IMR-90 (cell line): ENCODE results near the gene NDUFS2. TPM values are rescaled to one million over a fixed set of nuclear protein-coding genes. Genes with fewer than 3 reads are reported as not detected.

ENCODE experiments used
- ATAC-seq: fragments of 200-7000 bp; cut with Tn5 transposase; 2 replicates; pipeline ENCODE4 v1.9.1; 2020; ENCODE audit warnings: low read depth, mild to moderate bottlenecking, moderate library complexity
- BruUV-seq: library from RNA; stranded (reverse); fragments of 400-500 nt; replicated peaks from 2 replicates; lab custom pipeline; 2021; lab: Mats Ljungman, UMichigan
- CTCF ChIA-PET: fragments of 300-600 bp; formaldehyde crosslinking; extraction: SDS; loops from one replicate; lab custom pipeline; 2021; ENCODE audit warnings: antibody characterized with exemption; lab: Yijun Ruan, JAX
- POLR2A ChIA-PET: fragments of 300-600 bp; sonication (Branson Sonifier 250); formaldehyde crosslinking; loops from one replicate; lab custom pipeline; 2022; ENCODE audit warnings: antibody characterized with exemption; ENCODE audit not compliant: unreplicated experiment; lab: Charles Lee
- DNase-seq: peaks from one replicate; pipeline ENCODE4 v3.0.0; 2013
- H2AFZ ChIP-seq: replicated peaks from 2 replicates; pipeline ENCODE3; 2013; ENCODE audit warnings: low read length, mild to moderate bottlenecking; ENCODE audit not compliant: poor library complexity
- H2AK5ac ChIP-seq: 2 replicates; pipeline ENCODE4 v1.6.1; 2013; ENCODE audit warnings: low read depth, low read length, inconsistent platforms
- H2AK9ac ChIP-seq: replicated peaks from 2 replicates; pipeline ENCODE3; 2013; ENCODE audit warnings: mild to moderate bottlenecking, low read depth, low read length, moderate library complexity; ENCODE audit not compliant: poor library complexity
- H2BK120ac ChIP-seq: 2 replicates; pipeline ENCODE4 v1.6.1; 2013; ENCODE audit warnings: low read depth, low read length, inconsistent platforms
- H2BK15ac ChIP-seq: 3 replicates; pipeline ENCODE4 v1.6.1; 2013; ENCODE audit warnings: low read depth, low read length, inconsistent platforms
- H2BK20ac ChIP-seq: 2 replicates; pipeline ENCODE4 v1.6.1; 2013; ENCODE audit warnings: low read depth, mild to moderate bottlenecking, inconsistent platforms, low read length, moderate library complexity
- H2BK5ac ChIP-seq: 2 replicates; pipeline ENCODE4 v1.6.1; 2013; ENCODE audit warnings: mild to moderate bottlenecking, low read depth, low read length, inconsistent platforms; ENCODE audit not compliant: poor library complexity, severe bottlenecking
- H3K14ac ChIP-seq: replicated peaks from 2 replicates; pipeline ENCODE4 v1.6.1; 2013; ENCODE audit warnings: low read depth, low read length, inconsistent platforms
- H3K18ac ChIP-seq: 2 replicates; pipeline ENCODE4 v1.6.1; 2013; ENCODE audit warnings: low read depth, low read length, control low read depth
- H3K23ac ChIP-seq: 2 replicates; pipeline ENCODE4 v1.6.1; 2013; ENCODE audit warnings: low read depth, low read length, inconsistent platforms
- H3K27ac ChIP-seq: 2 replicates; pipeline ENCODE4 v1.5.1; 2013; ENCODE audit warnings: mild to moderate bottlenecking, control low read depth, low read length; ENCODE audit not compliant: insufficient read depth
- H3K27me3 ChIP-seq: 2 replicates; pipeline ENCODE4 v1.6.1; 2013; ENCODE audit warnings: low read length; ENCODE audit not compliant: control insufficient read depth, insufficient read depth
- H3K36me3 ChIP-seq: 2 replicates; pipeline ENCODE4 v1.6.1; 2013; ENCODE audit warnings: low read length, mixed read lengths; ENCODE audit not compliant: control insufficient read depth, insufficient read depth
- H3K4ac ChIP-seq: 2 replicates; pipeline ENCODE4 v1.6.1; 2013; ENCODE audit warnings: low read depth, low read length, inconsistent platforms
- H3K4me1 ChIP-seq: 2 replicates; pipeline ENCODE4 v1.6.1; 2013; ENCODE audit warnings: low read length, mixed read lengths; ENCODE audit not compliant: control insufficient read depth, insufficient read depth
- H3K4me2 ChIP-seq: 2 replicates; pipeline ENCODE4 v1.6.1; 2013; ENCODE audit warnings: low read depth, mild to moderate bottlenecking, control low read depth, low read length, moderate library complexity
- H3K4me3 ChIP-seq: 2 replicates; pipeline ENCODE4 v1.5.1; 2013; ENCODE audit warnings: low read depth, mild to moderate bottlenecking, control low read depth, low read length, moderate library complexity; ENCODE audit not compliant: insufficient read depth
- H3K56ac ChIP-seq: 2 replicates; pipeline ENCODE4 v1.6.1; 2013; ENCODE audit warnings: low read length, inconsistent platforms; ENCODE audit not compliant: insufficient read depth; ENCODE audit errors: extremely low read depth
- H3K79me1 ChIP-seq, 2 experiments: 2 replicates each; pipeline ENCODE4 v1.6.1; 2013; ENCODE audit warnings: low read length in 2 of 2, inconsistent platforms in 1 of 2, low read depth in 1 of 2
- H3K9ac ChIP-seq: 2 replicates; pipeline ENCODE4 v1.6.1; 2013; ENCODE audit warnings: low read depth, low read length, control low read depth
- H3K9me1 ChIP-seq: 2 replicates; pipeline ENCODE4 v1.6.1; 2013; ENCODE audit warnings: low read length, inconsistent platforms; ENCODE audit not compliant: insufficient read depth
- H3K9me3 ChIP-seq: 2 replicates; pipeline ENCODE4 v1.6.1; 2013; ENCODE audit warnings: low read length; ENCODE audit not compliant: control insufficient read depth, insufficient read depth
- H4K20me1 ChIP-seq: 2 replicates; pipeline ENCODE4 v1.6.1; 2013; ENCODE audit warnings: low read length, inconsistent platforms; ENCODE audit not compliant: insufficient read depth
- H4K5ac ChIP-seq: 2 replicates; pipeline ENCODE4 v1.6.1; 2013; ENCODE audit warnings: mild to moderate bottlenecking, low read depth, low read length, control low read depth
- H4K8ac ChIP-seq, 2 experiments: 2 replicates each; pipeline ENCODE4 v1.6.1; 2013; ENCODE audit warnings: low read depth in 2 of 2, low read length in 2 of 2, control low read depth in 1 of 2, inconsistent platforms in 1 of 2
- H4K91ac ChIP-seq: 2 replicates; pipeline ENCODE4 v1.6.1; 2013; ENCODE audit warnings: low read depth, low read length, inconsistent platforms; ENCODE audit not compliant: insufficient read depth
- CHD1 ChIP-seq: IDR thresholded peaks from 2 replicates; pipeline ENCODE4 v1.6.1; 2012; ENCODE audit warnings: low read depth, low read length, improper control_type of control experiment
- ELK1 ChIP-seq: fragments of 150-350 bp; IDR thresholded peaks from 2 replicates; pipeline ENCODE4 v1.6.1; 2016; ENCODE audit warnings: low read depth, mild to moderate bottlenecking, low read length, moderate library complexity, borderline replicate concordance
- FOS ChIP-seq: fragments of 150-350 bp; IDR thresholded peaks from 2 replicates; pipeline ENCODE4 v1.6.1; 2016; ENCODE audit warnings: low read depth, low read length
- WGBS, 2 experiments: methylation state at CpG; one replicate each; pipeline versions ENCODE4 v1.1.5 to v1.1.7; 2013; ENCODE audit warnings: missing lambda C conversion rate in 2 of 2; ENCODE audit not compliant: insufficient read length in 1 of 2; ENCODE audit errors: extremely low coverage in 2 of 2; 5-methylcytosine and 5-hydroxymethylcytosine counted together
- dilution Hi-C: fragments of 300-500 bp; cut with HindIII; formaldehyde crosslinking; loops from one replicate; pipeline ENCODE4 v1.14.3; 2018; ENCODE audit warnings: low sequenced_read_pairs; ENCODE audit not compliant: unreplicated experiment
- in situ Hi-C: fragments of 300-500 bp; cut with MboI; formaldehyde crosslinking; loops from 3 replicates; pipeline ENCODE4 v1.14.3; 2019; ENCODE audit warnings: low sequenced_read_pairs, inconsistent platforms, mixed read lengths
- intact Hi-C: fragments of 100-400 bp; cut with micrococcal nuclease; formaldehyde crosslinking; loops from 2 replicates; pipeline ENCODE4 v1.10.0; 2022
- polyA plus RNA-seq, 3 experiments: library from polyadenylated mRNA; depleted of rRNA; stranded (reverse); fragments of >200 nt; gene quantifications; 2 replicates each; pipeline ENCODE4 v1.2.3, GENCODE V29; 2012; ENCODE audit warnings: low replicate concordance in 1 of 3
- total RNA-seq: library from RNA; depleted of rRNA; stranded (reverse); fragments of >200 nt; gene quantifications from 2 replicates; pipeline ENCODE4 v1.2.3, GENCODE V29; 2012

Gene NDUFS2
- total and polyA plus RNA-seq, 2 of the 4 experiments (the other 2 are of a cell fraction), result 85.5 to 101 TPM

GRCh38 chr1:161222175-161223019, 20.2 kb downstream of the NDUFS2 start:
- ChIA-PET CTCF (interaction anchor here (1.4 kb wide), 1 partner anchor 160 kb away, joined by 6 read pairs; no protein-coding TSS in a partner anchor), POLR2A (no interaction called here)
- TF ChIP-seq FOS (no peak), CHD1 (no peak), ELK1 (no peak)
- Histone ChIP-seq H3K4me2 (no peak overlapping the region), H2AK9ac (no peak overlapping the region), H3K4me3 (no peak overlapping the region), H3K9ac (no peak overlapping the region), H4K8ac (no peak overlapping the region), H2AK5ac (no peak overlapping the region), H3K18ac (no peak overlapping the region), H3K27ac (no peak overlapping the region), H2AFZ (no peak overlapping the region), H3K14ac (no peak overlapping the region), H4K91ac (no peak overlapping the region), H3K23ac (no peak overlapping the region), H3K79me1 (peaks cover 9 to 14% of the 10 kb centered on the region in 2 experiments; a peak in 3 of 4 replicates), H3K56ac (no peak overlapping the region), H2BK15ac (no peak overlapping the region), H3K9me1 (peaks cover 6% of the 10 kb centered on the region), H3K9me3 (no peaks in the 10 kb centered on the region), H2BK5ac (no peak overlapping the region), H2BK120ac (no peak overlapping the region), H4K5ac (no peak overlapping the region), H4K20me1 (no peaks in the 10 kb centered on the region), H3K4me1 (peaks cover 13% of the 10 kb centered on the region), H3K36me3 (no peaks in the 10 kb centered on the region), H3K27me3 (no peaks in the 10 kb centered on the region; the same call in 1 of the 2 replicates), H2BK20ac (no peak overlapping the region), H3K4ac (no peak overlapping the region)
- no TSS peak for BruUV-seq
- no peak for ATAC-seq
- dilution Hi-C loops, result no loop called here
- in situ Hi-C loops, result no loop called here
- intact Hi-C loops, result no loop called here
- 48% methylated on average over 2 of the region's 6 CpGs; no CpG with 5 or more reads in 1 of the 2 experiments for WGBS, 2 experiments
- no peak for DNase-seq
